HepG2 (cell line): ENCODE measurements around the gene NSMCE4A. TPM values are rescaled to one million over a fixed set of nuclear protein-coding genes. Genes with fewer than 3 reads are reported as not detected.
A peak's percentile ranks its signal among the peaks of the same experiment; 100 is the strongest.

ENCODE experiments used
- BATF2 ChIP-seq: sonication (generic); formaldehyde crosslinking; IDR thresholded peaks from 2 replicates; pipeline ENCODE4 v1.8.0; 2022; ENCODE audit warnings: mild to moderate bottlenecking, missing genetic modification reagents, moderate library complexity
- CSRNP2 ChIP-seq: sonication (generic); formaldehyde crosslinking; conservative IDR thresholded peaks from 2 replicates; pipeline ENCODE4 v1.8.0; 2022; ENCODE audit warnings: low read depth, missing genetic modification reagents
- ETV5 ChIP-seq: IDR thresholded peaks from 2 replicates; pipeline ENCODE4 v1.6.1; 2018; ENCODE audit warnings: missing biosample characterization, missing genetic modification reagents, inconsistent platforms, borderline replicate concordance
- ISX ChIP-seq: sonication (generic); formaldehyde crosslinking; conservative IDR thresholded peaks from 2 replicates; pipeline ENCODE4 v1.5.0; 2020; ENCODE audit warnings: missing genetic modification reagents
- KDM5B ChIP-seq: sonication (generic); formaldehyde crosslinking; IDR thresholded peaks from 2 replicates; pipeline ENCODE4 v1.4.0; 2020; ENCODE audit warnings: missing genetic modification reagents, mild to moderate bottlenecking, borderline replicate concordance
- KLF12 ChIP-seq: sonication (generic); formaldehyde crosslinking; IDR thresholded peaks from 2 replicates; pipeline ENCODE4 v1.4.0; 2020; ENCODE audit warnings: missing genetic modification reagents, borderline replicate concordance
- MATR3 ChIP-seq: sonication (generic); formaldehyde crosslinking; IDR thresholded peaks from 2 replicates; pipeline ENCODE4 v1.4.0; 2020; ENCODE audit warnings: missing genetic modification reagents
- RFXAP ChIP-seq: sonication (generic); formaldehyde crosslinking; IDR thresholded peaks from 2 replicates; pipeline ENCODE4 v1.4.0; 2020; ENCODE audit warnings: missing genetic modification reagents, borderline replicate concordance
- SP4 ChIP-seq: sonication (generic); formaldehyde crosslinking; IDR thresholded peaks from 2 replicates; pipeline ENCODE4 v1.8.1; 2023; ENCODE audit warnings: mild to moderate bottlenecking, missing genetic modification reagents
- TGIF2 ChIP-seq: IDR thresholded peaks from 2 replicates; pipeline ENCODE4 v1.6.1; 2016; ENCODE audit warnings: control low read depth, missing compliant biosample characterization
- TOPORS ChIP-seq: sonication (generic); formaldehyde crosslinking; IDR thresholded peaks from 2 replicates; pipeline ENCODE4 v1.8.0; 2023; ENCODE audit warnings: mild to moderate bottlenecking, missing genetic modification reagents
- ZFP82 ChIP-seq: sonication (generic); formaldehyde crosslinking; IDR thresholded peaks from 2 replicates; pipeline ENCODE4 v1.5.1; 2020; ENCODE audit warnings: mild to moderate bottlenecking, missing genetic modification reagents, borderline replicate concordance
- ZNF275 ChIP-seq: sonication (generic); formaldehyde crosslinking; IDR thresholded peaks from 2 replicates; pipeline ENCODE4 v1.8.0; 2022; ENCODE audit warnings: missing genetic modification reagents, mild to moderate bottlenecking, inconsistent platforms, borderline replicate concordance
- ZNF280B ChIP-seq: sonication (generic); formaldehyde crosslinking; IDR thresholded peaks from 2 replicates; pipeline ENCODE4 v1.5.0; 2020; ENCODE audit warnings: missing genetic modification reagents, mild to moderate bottlenecking, borderline replicate concordance
- ZNF687 ChIP-seq: sonication (generic); formaldehyde crosslinking; IDR thresholded peaks from 2 replicates; pipeline ENCODE4 v1.5.1; 2020; ENCODE audit warnings: mild to moderate bottlenecking, missing genetic modification reagents, moderate library complexity
- ZNF777 ChIP-seq: sonication (generic); formaldehyde crosslinking; IDR thresholded peaks from 2 replicates; pipeline ENCODE4 v1.4.0; 2020; ENCODE audit warnings: missing genetic modification reagents
- polyA plus RNA-seq, 8 experiments: library from polyadenylated mRNA; depleted of rRNA in 3 of 8; stranded (reverse) in 7 of 8; unstranded in 1 of 8; fragments of >200 nt; fragmentation: Illumina TruSeq in 4 of 8; extraction: Trizol in 4 of 8; gene quantifications; 2 replicates each; pipeline versions ENCODE4 v1.2.1 to v1.2.3, GENCODE V29; 2011 to 2016; ENCODE audit warnings: low read depth in 4 of 8, missing spikeins in 1 of 8, mixed read lengths in 1 of 8; ENCODE audit not compliant: insufficient read depth in 1 of 8
- total RNA-seq, 5 experiments: library from RNA; depleted of rRNA; stranded (reverse); fragments of >200 nt; fragmentation: Illumina TruSeq; extraction: Trizol; gene quantifications; 2 replicates each; pipeline ENCODE4 v1.2.3, GENCODE V29; 2016; ENCODE audit warnings: low read depth in 1 of 5

The NSMCE4A gene
- total and polyA plus RNA-seq, 2 of the 13 experiments (the other 11 are each of a cell fraction or from before 2014, with no cell fraction given), result 61.1 to 91.6 TPM

- TF ChIP-seq ZNF687 (CRISPR knock-in tag) (peak; percentile 83), KLF12 (peak; percentile 30; the same call in 1 of the 2 replicates), ISX (CRISPR knock-in tag) (0 out of 2 replicates have a peak, but pooled peaks have one; percentile 27), KDM5B (peak; percentile 80), CSRNP2 (0 out of 2 replicates have a peak, but pooled peaks have one; percentile 75), ZNF280B (CRISPR knock-in tag) (peak; percentile 47; the same call in 1 of the 2 replicates), MATR3 (no peak), TGIF2 (peak; percentile 37), SP4 (0 out of 2 replicates have a peak, but pooled peaks have one; percentile 4), ZNF777 (peak; percentile 85), TOPORS (peak; percentile 32; the same call in 1 of the 2 replicates), ETV5 (peak; percentile 8; the same call in 1 of the 2 replicates), ZFP82 (CRISPR knock-in tag) (peak; percentile 62; the same call in 1 of the 2 replicates), BATF2 (CRISPR knock-in tag) (no peak), ZNF275 (CRISPR knock-in tag) (0 out of 2 replicates have a peak, but pooled peaks have one; percentile 28), RFXAP (peak; percentile 78; the same call in 1 of the 2 replicates)
Observed at GRCh38 chr10:121974535-121975294, at the start of gene NSMCE4A (continued).
